Gastroesophageal sphincter (tissue), 4 donors: ENCODE data around the gene FANCC. TPM values are rescaled to one million over a fixed set of nuclear protein-coding genes. Genes with fewer than 3 reads are reported as not detected.
"Not testable (repeated sequence)": the region's sequence is repeated elsewhere in the genome, so short reads cannot be mapped to it uniquely, and the experiment has no call there.

Experiments used
- ATAC-seq: fragments of 150-250 bp; one replicate; pipeline ENCODE4 v1.9.1; 2016; ENCODE audit warnings: mild to moderate bottlenecking, moderate library complexity
- H3K27ac ChIP-seq, 4 donors: fragments of 200-600 bp; sonication (generic) in 3 of 4; 1 replicate in 3 of 4; 2 replicates in 1 of 4; pipeline ENCODE4 v1.5.1; 2016 to 2019
- H3K27me3 ChIP-seq: fragments of 200-600 bp; sonication (generic); one replicate; pipeline ENCODE4 v1.5.1; 2019
- H3K36me3 ChIP-seq, 2 donors: fragments of 200-600 bp; sonication (generic); one replicate each; pipeline ENCODE4 v1.5.1; 2019; ENCODE audit warnings: control low read depth in 1 of 2
- H3K4me1 ChIP-seq, 3 donors: fragments of 200-600 bp; sonication (generic); 1 replicate in 2 of 3; 2 replicates in 1 of 3; pipeline ENCODE4 v1.5.1; 2016 to 2019; ENCODE audit warnings: control low read depth in 2 of 3
- H3K4me3 ChIP-seq, 2 donors: fragments of 200-600 bp; sonication (generic); one replicate each; pipeline ENCODE4 v1.5.1; 2019; ENCODE audit warnings: mild to moderate bottlenecking in 1 of 2, moderate library complexity in 1 of 2
- H3K9me3 ChIP-seq, 3 donors: fragments of 200-600 bp; sonication (generic); one replicate each; pipeline ENCODE4 v1.5.1; 2017 to 2019; ENCODE audit warnings: control low read depth in 2 of 3
- EP300 ChIP-seq: sonication (generic); formaldehyde crosslinking; IDR thresholded peaks from one replicate; pipeline ENCODE4 v1.6.1; 2017; ENCODE audit warnings: antibody characterized with exemption, mild to moderate bottlenecking
- POLR2A ChIP-seq, 2 donors: fragments of 450-650 bp; IDR thresholded peaks; one replicate each; pipeline ENCODE4 v1.6.1; 2017; ENCODE audit warnings: antibody characterized with exemption in 2 of 2, mild to moderate bottlenecking in 2 of 2, moderate library complexity in 1 of 2
- POLR2AphosphoS5 ChIP-seq: sonication (generic); formaldehyde crosslinking; IDR thresholded peaks from one replicate; pipeline ENCODE4 v1.6.1; 2017; ENCODE audit warnings: antibody characterized with exemption
- WGBS, 2 donors: methylation state at CpG; one replicate each; pipeline ENCODE4 v1.1.5; 2018; ENCODE audit warnings: low coverage in 1 of 2; 5-methylcytosine and 5-hydroxymethylcytosine counted together
- total RNA-seq, 4 donors: library from RNA; depleted of rRNA; stranded (reverse); fragments of >200 nt; gene quantifications; one replicate each; pipeline ENCODE4 v1.1.0, GENCODE V29; 2016
- TF ChIP-seq, protein P1 (sequence below), 4 experiments: fragments of 200-600 bp in 2 of 4; fragments of 450-650 bp in 2 of 4; sonication (generic) in 1 of 4; IDR thresholded peaks; one replicate each; pipeline ENCODE4 v1.5.1; 2017 to 2019; ENCODE audit warnings: antibody characterized with exemption in 4 of 4, mild to moderate bottlenecking in 2 of 4, moderate library complexity in 2 of 4

FANCC gene
- total RNA-seq, 4 donors from 2014 or later = 4.9 to 9.4 (median 7.4) TPM

DNA sequence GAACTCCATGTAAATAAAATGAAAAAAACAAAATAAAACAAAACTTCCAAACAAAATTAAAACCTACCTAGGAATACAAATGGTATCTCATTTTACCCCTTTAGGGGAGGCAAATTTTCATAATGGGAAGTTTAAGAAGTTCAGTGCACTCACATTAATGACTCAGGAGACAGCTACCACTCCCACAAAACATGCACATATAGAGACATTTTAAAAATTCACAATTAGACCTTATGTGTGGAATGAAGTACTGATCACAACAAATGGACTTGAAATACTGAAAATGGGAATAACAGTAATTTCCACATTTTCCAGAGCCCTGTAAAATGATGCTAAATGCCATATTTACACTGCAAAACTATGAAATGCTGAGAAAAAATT, 91.8 kb downstream of the FANCC start:
- TF ChIP-seq POLR2A (IDR thresholded peaks at IDR 0.05) (no peak), EP300 (no peak), POLR2AphosphoS5 (no peak)
- TF ChIP-seq, protein P1, sequence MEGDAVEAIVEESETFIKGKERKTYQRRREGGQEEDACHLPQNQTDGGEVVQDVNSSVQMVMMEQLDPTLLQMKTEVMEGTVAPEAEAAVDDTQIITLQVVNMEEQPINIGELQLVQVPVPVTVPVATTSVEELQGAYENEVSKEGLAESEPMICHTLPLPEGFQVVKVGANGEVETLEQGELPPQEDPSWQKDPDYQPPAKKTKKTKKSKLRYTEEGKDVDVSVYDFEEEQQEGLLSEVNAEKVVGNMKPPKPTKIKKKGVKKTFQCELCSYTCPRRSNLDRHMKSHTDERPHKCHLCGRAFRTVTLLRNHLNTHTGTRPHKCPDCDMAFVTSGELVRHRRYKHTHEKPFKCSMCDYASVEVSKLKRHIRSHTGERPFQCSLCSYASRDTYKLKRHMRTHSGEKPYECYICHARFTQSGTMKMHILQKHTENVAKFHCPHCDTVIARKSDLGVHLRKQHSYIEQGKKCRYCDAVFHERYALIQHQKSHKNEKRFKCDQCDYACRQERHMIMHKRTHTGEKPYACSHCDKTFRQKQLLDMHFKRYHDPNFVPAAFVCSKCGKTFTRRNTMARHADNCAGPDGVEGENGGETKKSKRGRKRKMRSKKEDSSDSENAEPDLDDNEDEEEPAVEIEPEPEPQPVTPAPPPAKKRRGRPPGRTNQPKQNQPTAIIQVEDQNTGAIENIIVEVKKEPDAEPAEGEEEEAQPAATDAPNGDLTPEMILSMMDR (IDR thresholded peaks at IDR 0.05) = no peak
- Histone ChIP-seq H3K27me3 (no peaks in the 10 kb centered on the region), H3K4me1 (no peaks in the 10 kb centered on the region), H3K9me3 (no peaks in the 10 kb centered on the region), H3K4me3 (no peak overlapping the region), H3K36me3 (peaks cover 0 to 4% of the 10 kb centered on the region in 2 donors), H3K27ac (no peak overlapping the region)
- ATAC-seq = no peak

DNA sequence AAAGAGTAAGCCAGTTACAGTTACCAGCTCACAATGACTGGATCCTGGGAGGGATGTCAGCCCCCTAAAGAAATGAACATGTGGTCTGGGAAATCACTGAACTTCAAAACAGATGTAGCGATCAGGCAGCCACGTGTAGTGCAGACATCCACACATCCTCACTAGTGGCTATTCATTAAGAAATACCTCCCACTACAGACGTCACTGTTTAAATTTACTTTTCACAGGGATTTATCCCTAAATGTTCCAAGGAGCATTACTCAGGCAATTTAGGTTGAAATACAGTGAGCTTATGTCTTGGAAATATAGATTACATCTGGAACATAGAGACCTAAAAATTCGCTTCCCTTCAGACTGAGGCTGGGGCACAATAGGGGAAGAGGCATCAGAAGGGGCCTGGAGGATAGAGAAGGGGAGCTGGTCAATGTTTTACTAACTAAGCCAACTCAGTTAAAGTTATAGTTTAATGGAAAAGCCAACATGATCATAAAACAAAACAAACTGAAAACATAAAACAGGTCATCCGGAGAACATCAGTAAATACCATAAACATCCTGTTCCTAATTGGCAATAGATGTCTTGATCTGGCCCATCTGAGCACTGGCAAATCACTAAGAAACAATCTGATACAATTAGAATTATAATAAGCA, 92.3 kb downstream of the FANCC start:
- Histone ChIP-seq H3K4me1 (no peaks in the 10 kb centered on the region), H3K27ac (no peak overlapping the region), H3K36me3 (no peaks in the 10 kb centered on the region), H3K4me3 (no peak overlapping the region), H3K9me3 (no peaks in the 10 kb centered on the region), H3K27me3 (no peaks in the 10 kb centered on the region)
- ATAC-seq = no peak
- TF ChIP-seq POLR2AphosphoS5 = no peak
- TF ChIP-seq EP300 = no peak
- TF ChIP-seq, protein P1 (IDR thresholded peaks at IDR 0.05) = no peak
- no peak for TF ChIP-seq POLR2A (IDR thresholded peaks at IDR 0.05)
- WGBS, 2 donors = 61 to 67% methylated on average over 4 to 5 of the region's 5 CpGs

DNA sequence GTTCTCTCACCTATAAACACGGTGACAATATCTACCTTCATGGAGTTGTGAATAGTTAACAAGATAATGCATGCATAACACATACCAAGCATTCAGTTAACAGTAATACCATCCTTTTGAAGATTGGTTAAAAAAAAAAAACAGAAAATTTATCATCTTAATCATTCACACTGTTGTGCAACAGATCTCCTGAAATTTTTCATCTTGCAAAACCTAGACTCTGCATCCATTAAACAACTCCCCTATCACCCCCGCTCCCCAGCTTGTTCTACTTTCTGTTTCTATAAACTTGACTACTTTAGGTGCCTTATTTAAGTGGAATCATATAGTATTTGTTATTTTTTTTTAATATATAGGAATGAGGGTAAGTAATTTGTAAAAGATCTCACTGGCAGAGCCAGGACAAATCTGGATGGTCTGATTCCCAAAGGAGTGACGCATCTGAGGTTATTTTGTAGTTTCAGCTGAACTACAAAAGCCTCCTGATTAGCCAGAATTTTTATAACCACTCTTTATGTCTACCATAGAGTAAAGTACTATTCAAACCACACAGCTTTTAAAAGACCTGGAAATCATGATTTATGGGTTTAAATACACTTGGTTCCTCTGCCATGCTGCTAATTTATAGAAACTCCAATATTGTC, 93.0 kb downstream of the FANCC start:
- ATAC-seq = no peak
- no peaks in the 10 kb centered on the region for H3K9me3 ChIP-seq
- 95% methylated on average over 3 of the region's 3 CpGs for WGBS, 2 donors
- TF ChIP-seq, protein P1 (IDR thresholded peaks at IDR 0.05) = no peak
- no peak for TF ChIP-seq EP300
- TF ChIP-seq POLR2AphosphoS5 = no peak
- no peak for TF ChIP-seq POLR2A (IDR thresholded peaks at IDR 0.05)
- H3K4me3 ChIP-seq = no peak overlapping the region
- H3K27me3 ChIP-seq = no peaks in the 10 kb centered on the region
- H3K36me3 ChIP-seq = no peaks in the 10 kb centered on the region
- no peak overlapping the region for H3K27ac ChIP-seq
- no peaks in the 10 kb centered on the region for H3K4me1 ChIP-seq

DNA sequence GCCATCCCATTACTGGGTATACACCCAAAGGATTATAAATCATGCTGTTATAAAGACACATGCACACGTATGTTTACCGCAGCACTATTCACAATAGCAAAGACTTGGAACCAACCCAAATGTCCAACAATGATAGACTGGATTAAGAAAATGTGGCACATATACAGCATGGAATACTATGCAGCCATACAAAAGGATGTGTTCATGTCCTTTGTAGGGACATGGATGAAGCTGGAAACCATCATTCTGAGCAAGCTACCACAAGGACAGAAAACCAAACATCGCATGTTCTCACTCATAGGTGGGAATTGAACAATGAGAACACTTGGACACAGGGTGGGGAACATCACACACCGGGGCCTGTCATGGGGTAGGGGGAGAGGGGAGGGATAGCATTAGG, 97.2 kb downstream of the FANCC start:
- H3K27ac ChIP-seq, H3K9me3 ChIP-seq, H3K27me3 ChIP-seq, ATAC-seq, H3K36me3 ChIP-seq, H3K4me1 ChIP-seq, H3K4me3 ChIP-seq: not testable (repeated sequence)
- 72 to 100% methylated on average over 3 to 4 of the region's 4 CpGs for WGBS, 2 donors

DNA sequence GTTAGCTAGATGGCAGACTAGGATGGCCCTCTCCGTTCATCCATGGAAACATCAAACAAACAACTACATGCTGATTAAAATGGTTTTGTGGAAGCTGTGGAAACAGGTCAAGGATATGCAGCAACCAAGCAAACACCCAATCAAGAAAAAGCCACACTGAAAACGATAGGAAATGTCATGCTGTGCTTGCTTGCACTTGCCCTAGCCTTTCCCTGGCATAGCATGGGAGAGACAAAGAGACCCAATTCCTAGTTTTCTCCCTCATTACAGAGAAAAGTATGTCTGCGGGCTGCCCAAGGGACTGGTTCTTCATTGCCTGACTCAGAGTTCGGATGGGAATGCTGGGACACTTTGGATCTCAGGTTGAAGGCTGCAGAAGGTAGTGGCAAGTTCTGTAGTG, 98.7 kb downstream of the FANCC start:
- Histone ChIP-seq H3K27me3 (no peaks in the 10 kb centered on the region), H3K36me3 (no peaks in the 10 kb centered on the region), H3K9me3 (no peaks in the 10 kb centered on the region), H3K27ac (no peak overlapping the region), H3K4me1 (no peaks in the 10 kb centered on the region), H3K4me3 (no peak overlapping the region)
- TF ChIP-seq EP300 = no peak
- TF ChIP-seq POLR2AphosphoS5 = no peak
- TF ChIP-seq, protein P1 (IDR thresholded peaks at IDR 0.05) = no peak
- no peak for TF ChIP-seq POLR2A (IDR thresholded peaks at IDR 0.05)
- ATAC-seq = no peak
- 66 to 76% methylated on average over 3 to 4 of the region's 4 CpGs for WGBS, 2 donors
